G401.6 (cell line): Measurements from ENCODE around the gene RIMKLA.

Source experiments
- FAIRE-seq: peaks from 2 replicates; lab custom pipeline; 2012; peaks lifted over from hg19 to GRCh38; lab: Jason Lieb, UNC

The RIMKLA gene

GRCh38 chr1:42372796-42373195 lies 7.8 kb upstream of the RIMKLA start:
- no peak for FAIRE-seq

DNA sequence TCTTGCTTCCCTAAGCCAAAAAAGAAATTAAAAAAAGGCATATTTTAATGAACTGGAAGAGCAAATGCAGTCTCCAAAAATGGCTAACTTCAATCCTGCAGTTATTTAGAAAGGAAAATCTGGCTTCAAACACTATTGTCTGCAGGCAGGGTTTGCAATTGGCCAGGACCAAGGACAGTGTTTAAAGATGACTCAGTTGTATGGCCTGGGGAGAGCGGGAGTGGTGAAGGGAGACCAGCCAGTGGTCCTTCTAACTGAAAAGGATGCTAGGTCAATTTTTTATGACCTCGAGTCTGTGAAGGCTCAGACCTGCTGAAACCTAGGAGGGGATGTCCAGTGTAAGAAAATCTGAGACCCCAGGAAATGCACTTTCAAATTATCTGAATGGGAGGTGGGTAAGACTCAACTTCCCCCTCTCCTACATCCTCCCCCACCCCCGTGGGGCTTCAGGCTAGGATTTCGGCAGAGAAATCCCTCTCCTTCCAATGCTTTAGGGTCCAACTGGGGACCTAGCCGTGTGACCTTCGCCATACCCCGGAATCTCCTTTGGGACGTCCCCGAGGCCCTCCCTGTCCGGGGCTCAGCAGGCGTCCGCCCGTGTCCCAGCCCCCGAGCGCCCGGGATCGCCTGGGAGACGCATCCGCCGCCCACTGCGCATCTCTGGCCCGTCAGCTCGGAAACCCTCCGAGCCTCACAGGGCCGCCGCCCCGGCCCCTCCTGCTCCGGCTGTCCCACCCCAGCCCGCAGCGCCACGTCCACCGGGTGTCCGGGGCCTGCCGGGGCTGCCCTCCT lies 602 bp upstream of the RIMKLA start:
- FAIRE-seq, result no peak

GRCh38 chr1:42381280-42381673 lies 685 bp downstream of the RIMKLA start:
- FAIRE-seq, result no peak

DNA sequence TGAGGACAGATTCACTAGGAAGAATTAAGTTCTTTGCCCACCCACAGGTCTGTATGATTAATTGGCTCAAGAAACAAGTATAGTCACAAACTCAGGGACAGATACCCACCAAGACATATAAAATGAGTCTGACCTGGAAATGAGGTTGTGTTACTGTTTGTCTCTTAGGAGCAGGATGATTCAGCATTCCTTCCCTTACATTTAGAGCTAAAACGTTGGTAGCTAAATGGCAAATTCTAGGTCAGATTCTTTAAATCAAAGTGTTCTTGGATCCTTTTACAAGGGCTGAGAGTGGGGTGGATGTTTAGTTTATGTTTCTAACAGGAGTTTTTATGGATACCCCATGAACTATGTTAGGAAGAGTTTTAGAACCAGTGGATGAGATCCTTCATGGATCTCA lies 4.7 kb downstream of the RIMKLA start:
- FAIRE-seq, result no peak

DNA sequence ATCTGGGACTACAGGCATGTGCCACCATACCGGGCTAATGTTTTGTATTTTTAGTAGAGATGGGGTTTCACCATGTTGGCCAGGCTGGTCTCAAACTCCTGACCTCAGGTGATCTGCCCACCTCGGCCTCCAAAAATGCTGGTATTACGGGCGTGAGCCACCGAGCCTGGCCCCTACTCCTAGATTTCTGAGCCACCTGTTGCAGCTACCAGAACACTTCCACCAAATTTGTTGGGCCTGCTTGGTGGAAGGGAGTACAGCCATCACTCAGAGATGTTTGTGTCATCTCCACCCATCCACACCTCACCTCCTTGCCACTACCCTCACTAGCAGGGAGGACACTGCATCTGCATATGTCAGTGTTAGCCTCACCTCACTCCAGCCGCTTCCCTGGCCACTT lies 5.5 kb downstream of the RIMKLA start:
- no peak for FAIRE-seq

DNA sequence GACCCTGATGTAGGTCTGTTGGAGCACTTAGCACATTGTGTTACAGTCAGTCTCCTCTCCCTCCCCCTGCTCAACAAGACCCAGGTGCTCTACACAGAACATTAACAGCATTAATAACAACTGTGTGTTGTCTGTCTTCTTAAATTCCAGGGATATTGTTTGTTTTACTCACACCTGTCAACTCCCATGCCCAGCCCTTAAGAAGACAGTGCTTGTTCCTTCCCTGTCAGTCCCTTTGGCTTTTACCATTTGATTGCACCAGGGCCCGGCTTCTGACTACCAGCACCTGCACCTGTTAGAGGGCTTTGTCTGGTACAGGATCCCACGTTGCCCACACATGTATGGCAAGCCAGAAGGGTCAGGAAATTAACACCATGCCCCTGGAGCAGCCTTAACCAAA lies 11.7 kb downstream of the RIMKLA start:
- no peak for FAIRE-seq

GRCh38 chr1:42392967-42393848 lies 12.6 kb downstream of the RIMKLA start:
- no peak for FAIRE-seq

DNA sequence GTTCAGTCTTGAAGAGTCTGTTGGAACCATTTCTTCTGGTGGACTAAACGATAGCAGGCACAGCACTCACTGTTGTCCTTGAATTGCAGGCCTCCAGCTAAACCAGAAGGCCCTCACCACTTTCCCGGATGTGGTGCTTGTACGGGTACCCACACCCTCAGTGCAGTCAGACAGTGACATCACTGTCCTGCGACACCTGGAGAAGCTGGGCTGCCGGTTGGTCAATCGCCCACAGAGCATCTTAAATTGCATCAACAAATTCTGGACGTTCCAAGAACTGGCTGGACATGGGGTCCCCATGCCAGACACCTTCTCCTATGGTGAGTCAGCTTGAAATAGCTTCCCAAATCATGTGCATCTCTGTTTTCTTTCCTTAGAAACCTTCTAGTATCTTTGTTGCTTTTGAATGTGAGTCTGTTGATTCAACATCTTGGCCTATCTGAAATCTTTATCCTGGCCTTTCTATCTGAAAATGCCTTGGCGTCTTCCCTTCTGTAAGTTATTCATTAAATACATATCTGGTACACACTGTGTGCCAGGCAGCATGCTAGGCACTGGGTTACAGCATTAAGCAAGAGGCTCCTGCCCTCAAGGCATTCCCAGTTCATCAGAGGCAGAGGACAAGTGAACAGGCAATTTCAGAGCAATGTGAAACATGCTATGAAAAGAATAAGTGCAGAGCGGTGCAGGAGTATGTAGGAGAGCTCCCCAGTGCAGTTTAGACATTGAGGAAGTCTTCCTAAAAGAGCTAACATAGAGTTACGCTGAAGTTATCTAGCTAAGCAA lies 18.9 kb downstream of the RIMKLA start:
- FAIRE-seq, result no peak

DNA sequence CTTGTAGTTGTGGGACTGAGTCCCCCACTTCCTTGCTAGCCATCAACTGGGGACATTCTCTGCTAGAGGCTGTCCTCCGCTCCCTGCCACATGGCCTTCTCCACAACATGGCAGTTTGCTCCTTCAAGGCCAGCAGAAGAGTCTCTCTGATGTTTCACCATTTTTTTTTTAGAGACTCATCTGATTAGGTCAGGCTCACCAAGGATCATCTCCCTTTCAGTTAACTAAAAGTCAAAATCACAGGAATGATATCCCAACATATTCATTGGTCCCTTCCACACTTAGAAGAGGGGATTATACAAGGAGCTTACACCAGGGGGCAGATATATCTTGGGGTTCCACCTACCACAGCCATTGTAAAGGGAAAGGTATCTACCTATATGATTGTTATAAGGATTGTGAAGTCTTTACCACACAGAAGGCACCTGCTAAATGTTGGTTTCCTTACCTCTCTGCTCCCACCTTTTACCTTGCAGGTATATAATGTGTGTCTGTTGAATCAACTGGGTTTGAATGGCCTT lies 23.3 kb downstream of the RIMKLA start:
- no peak for FAIRE-seq

DNA sequence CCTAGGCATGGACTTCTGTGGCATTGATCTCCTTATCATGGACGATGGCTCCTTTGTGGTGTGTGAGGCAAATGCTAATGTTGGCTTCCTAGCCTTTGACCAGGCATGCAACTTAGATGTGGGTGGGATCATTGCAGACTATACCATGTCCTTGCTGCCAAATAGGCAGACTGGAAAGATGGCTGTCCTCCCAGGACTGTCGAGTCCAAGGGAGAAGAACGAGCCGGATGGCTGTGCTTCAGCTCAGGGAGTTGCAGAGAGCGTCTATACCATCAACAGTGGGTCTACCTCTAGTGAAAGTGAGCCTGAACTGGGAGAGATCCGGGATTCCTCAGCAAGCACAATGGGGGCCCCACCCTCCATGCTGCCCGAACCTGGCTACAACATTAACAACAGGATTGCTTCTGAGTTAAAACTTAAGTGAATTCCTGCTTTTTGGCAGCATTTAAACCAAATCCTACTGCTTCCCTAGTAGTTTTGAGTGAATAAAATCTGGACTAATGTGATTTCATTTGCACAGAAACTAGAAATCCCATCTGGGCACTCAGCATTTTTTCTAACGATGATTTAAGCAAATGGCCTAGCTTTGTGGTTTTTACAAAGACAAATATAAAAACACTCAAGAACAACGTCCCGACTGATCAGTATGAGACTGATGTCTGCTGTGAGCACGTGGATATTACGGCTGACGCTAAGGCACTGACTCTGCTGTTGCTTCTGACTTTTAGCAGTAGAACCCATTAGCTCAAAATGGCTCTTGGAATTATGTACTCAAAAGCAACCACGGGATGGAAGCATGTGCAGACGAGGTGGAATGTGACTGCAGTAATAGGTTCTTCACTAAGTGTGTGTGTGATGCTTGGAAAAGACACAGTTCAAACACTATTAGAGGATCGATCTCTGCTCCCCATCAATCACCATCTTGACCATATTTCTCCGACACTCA lies 34.2 kb downstream of the RIMKLA start:
- FAIRE-seq, result no peak

DNA sequence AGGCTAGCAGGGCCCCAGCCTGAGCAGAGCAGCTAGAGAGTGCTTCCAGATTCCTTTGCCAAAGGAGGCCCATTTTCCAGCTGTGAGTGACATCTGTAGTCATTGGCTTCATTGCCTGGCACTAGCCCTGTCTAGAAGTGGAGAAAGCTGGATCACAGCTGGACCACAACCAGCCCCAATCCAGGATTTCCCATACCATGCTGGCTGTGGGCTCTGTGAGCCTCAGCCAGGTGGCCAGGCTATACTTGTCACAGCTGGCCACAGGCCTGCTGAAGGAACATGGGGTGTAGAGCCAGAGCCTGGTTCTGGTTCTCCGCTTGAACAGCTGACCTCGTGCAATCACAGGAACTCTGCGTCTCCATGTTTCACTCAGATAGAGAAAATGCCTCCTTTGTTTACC lies 36.6 kb downstream of the RIMKLA start:
- no peak for FAIRE-seq

- no peak for FAIRE-seq
These were observed 37.9 kb downstream of the RIMKLA start for GRCh38 chr1:42418516-42418915.

- FAIRE-seq, result no peak
These were observed 38.7 kb downstream of the RIMKLA start for GRCh38 chr1:42419126-42419821.

DNA sequence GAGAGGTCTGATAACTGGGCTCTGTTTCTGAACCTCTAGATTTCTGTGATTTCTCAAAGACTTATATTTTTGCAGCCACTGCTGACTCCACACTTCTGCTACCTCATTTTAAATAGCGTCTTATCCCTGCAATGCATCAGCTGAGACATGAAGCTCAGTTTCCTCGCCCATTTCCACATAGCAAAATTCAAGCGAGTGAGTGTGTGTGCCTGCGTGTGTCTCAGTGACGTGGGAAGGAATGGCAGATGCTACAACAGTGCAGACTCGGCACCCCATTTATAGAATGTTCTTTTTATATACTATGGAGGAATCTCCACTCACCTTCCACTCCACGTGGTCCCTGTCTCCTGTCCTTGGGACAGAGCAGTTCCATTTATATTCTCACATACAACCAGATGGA lies 39.5 kb downstream of the RIMKLA start:
- FAIRE-seq, result no peak

DNA sequence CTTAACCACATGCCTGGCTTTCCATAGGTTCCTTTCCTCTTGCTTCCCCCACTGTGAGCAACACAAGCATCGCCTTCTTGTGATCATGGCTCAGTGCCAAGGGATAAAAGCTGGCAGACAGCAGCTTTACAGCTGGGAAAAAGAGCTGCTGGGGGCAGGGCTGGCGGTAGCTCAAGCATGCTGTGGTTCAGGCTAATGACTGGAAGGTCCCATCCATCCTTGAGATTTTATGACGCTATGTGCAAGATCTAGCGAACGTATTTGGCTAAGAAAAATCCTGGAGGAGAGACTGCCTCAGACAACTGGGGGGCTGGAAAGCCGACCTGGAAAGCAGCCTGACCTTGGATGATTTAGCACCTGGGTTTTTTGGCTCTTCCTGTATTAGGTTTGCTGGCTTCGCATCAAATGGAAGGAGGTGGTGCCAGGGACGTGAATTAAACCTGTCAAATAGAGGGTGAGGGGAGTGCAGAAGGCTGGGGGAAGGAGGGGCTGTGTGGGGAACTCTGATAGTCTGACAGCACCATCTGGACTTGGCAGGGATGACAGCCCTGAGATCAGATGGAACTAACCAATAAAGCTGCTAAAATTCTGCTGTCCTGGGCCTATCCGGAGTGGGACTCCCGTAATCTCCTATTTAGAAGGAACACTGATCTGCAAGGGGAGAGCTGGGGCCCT lies 40.5 kb downstream of the RIMKLA start:
- FAIRE-seq, result no peak

DNA sequence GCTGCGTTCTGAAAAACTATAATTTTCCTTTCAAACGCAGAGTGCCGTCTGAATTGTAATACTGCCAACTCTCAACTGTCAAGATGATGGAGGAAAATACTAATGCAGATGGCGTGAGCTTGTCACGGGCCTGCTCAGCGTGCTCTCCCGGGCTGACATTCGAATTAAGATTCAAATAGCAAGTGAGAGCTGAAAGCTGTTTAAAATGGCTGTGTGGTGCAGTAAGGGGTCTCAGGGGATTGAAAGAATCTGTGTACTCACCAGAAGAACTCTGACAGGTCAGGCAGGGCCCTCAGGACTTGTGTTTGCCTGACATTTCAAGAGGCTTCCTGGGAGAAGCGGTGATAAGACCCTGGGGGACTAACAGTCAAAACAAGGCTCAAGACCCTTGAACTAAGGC lies 42.1 kb downstream of the RIMKLA start:
- FAIRE-seq, result no peak

DNA sequence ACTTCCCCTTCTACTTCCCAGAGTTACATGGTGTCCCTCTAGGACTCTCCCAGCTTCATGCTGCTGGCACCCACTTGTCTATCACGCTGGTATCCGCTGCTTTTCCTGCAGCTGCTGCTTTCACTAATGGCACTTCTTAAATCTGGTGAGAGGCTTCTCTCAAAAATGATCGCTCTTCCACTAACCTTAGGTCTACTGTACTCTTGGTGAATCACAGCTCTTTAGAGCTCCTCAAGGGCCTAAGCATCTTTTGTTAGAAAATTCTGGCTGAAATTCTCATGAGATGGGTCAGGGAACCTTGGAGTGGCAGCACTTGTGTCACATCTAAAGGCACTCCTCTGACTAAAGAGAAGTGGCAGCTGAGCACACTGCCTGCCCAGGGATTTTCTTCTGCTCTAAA lies 43.1 kb downstream of the RIMKLA start:
- no peak for FAIRE-seq

DNA sequence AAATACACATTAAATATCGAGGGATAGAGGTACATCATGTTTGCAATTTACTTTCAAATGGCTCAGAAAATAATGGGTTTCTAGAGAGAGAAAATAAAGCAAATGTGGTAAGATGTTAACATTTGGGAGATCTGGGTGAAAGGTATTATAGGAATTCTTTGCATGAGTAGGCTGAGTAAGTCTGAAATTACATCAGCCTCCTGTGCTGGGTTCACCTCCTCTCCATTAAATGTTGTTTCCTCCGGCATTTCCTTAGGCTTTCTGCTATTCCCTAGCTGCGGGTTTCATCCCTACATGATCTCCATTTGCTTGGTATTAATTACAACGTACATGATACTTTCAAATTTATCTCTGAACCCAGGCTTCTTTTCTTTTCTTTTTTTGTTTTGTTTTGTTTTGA lies 43.6 kb downstream of the RIMKLA start:
- no peak for FAIRE-seq

- FAIRE-seq, result no peak
These were observed 46.6 kb downstream of the RIMKLA start for GRCh38 chr1:42427240-42427639.

DNA sequence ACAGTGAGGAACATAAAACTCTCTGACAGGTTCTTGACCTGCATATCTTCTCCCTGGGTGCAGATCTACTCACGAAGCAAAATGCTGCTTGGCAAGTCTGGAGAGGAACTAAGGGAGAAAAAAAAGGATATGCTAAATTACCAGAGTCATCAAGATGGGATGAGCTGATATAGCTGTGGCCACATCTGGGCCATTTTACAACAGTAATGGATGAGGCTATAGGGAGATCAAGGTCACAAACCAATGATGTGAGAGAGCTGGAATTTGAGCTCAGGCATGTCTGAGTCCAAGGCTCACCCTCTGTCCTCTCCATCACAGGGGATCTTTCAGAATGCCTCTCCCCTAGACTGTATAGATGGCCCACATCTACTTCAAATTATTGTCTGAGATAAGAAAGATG lies 49.0 kb downstream of the RIMKLA start:
- FAIRE-seq, result no peak
